A549 (cell line): Measurements from ENCODE around the gene KCNAB2. TPM values are rescaled to one million over a fixed set of nuclear protein-coding genes. Genes with fewer than 3 reads are reported as not detected.

ENCODE experiments used
- ATAC-seq, 2 experiments: fragments of 200-7000 bp in 1 of 2; fragments of >200 bp in 1 of 2; cut with Nextera tagmentation in 1 of 2; cut with Tn5 transposase in 1 of 2; 3 replicates each; pipeline versions ENCODE4 v1.8.0 to v1.9.1; 2018 to 2020; ENCODE audit warnings: mild to moderate bottlenecking in 1 of 2, moderate library complexity in 1 of 2
- CTCF ChIA-PET: fragments of 300-600 bp; sonication (Branson Sonifier 250); formaldehyde crosslinking; extraction: SDS; loops from one replicate; lab custom pipeline; 2021; ENCODE audit warnings: antibody characterized with exemption, inconsistent platforms; lab: Yijun Ruan, JAX
- POLR2A ChIA-PET: fragments of 350-600 bp; formaldehyde crosslinking; extraction: SDS; loops from one replicate; lab custom pipeline; 2021; ENCODE audit warnings: antibody characterized with exemption, inconsistent platforms; lab: Yijun Ruan, JAX
- DNase-seq, 2 experiments: peaks; one replicate each; pipeline versions ENCODE4 v3.0.0 to v3.0.0-alpha.2; 2011 to 2016; ENCODE audit warnings: low read depth in 1 of 2, low spot score in 1 of 2
- FAIRE-seq: peaks from 2 replicates; lab custom pipeline; 2011; peaks lifted over from hg19 to GRCh38; lab: Jason Lieb, UNC
- H3K27ac ChIP-seq, 2 experiments: fragments of >200 bp; sonication (Bioruptor Twin); formaldehyde crosslinking; 3 replicates each; pipeline ENCODE4 v1.5.1; 2016 to 2017
- H3K4me1 ChIP-seq: fragments of >200 bp; sonication (Bioruptor Twin); formaldehyde crosslinking; 3 replicates; pipeline ENCODE4 v1.6.1; 2016
- H3K4me2 ChIP-seq: fragments of >200 bp; sonication (Bioruptor Twin); formaldehyde crosslinking; 3 replicates; pipeline ENCODE4 v1.6.1; 2016
- H3K4me3 ChIP-seq: fragments of >200 bp; sonication (Bioruptor Twin); formaldehyde crosslinking; 3 replicates; pipeline ENCODE4 v1.5.1; 2016
- H3K9me3 ChIP-seq: fragments of >200 bp; sonication (Bioruptor Twin); formaldehyde crosslinking; 3 replicates; pipeline ENCODE4 v1.6.1; 2016
- CBX2 ChIP-seq: fragments of 200-600 bp; sonication (generic); IDR thresholded peaks from 2 replicates; pipeline ENCODE4 v1.6.1; 2016; ENCODE audit warnings: low read depth, mild to moderate bottlenecking, borderline replicate concordance
- CEBPB ChIP-seq, 2 experiments: fragments of >200 bp in 1 of 2; sonication (Bioruptor Twin) in 1 of 2; formaldehyde crosslinking in 1 of 2; IDR thresholded peaks; 2 replicates each; pipeline ENCODE4 v1.6.1; 2012 to 2016
- CHD2 ChIP-seq: fragments of 150-350 bp; IDR thresholded peaks from 2 replicates; pipeline ENCODE4 v1.6.1; 2014; ENCODE audit warnings: low read length; ENCODE audit not compliant: partially characterized antibody
- EHF ChIP-seq: fragments of 250-450 bp; sonication (Bioruptor Pico); IDR thresholded peaks from 2 replicates; pipeline ENCODE4 v1.5.0; 2020; ENCODE audit warnings: mild to moderate bottlenecking
- EHMT2 ChIP-seq: fragments of 200-600 bp; sonication (generic); IDR thresholded peaks from 2 replicates; pipeline ENCODE4 v1.6.1; 2016; ENCODE audit warnings: antibody characterized with exemption, low read depth, mild to moderate bottlenecking, moderate library complexity
- FOXS1 ChIP-seq: fragments of 250-450 bp; sonication (Bioruptor Pico); IDR thresholded peaks from 2 replicates; pipeline ENCODE4 v1.5.0; 2020; ENCODE audit warnings: mild to moderate bottlenecking, moderate library complexity
- HDAC2 ChIP-seq: fragments of 200-600 bp; sonication (generic); IDR thresholded peaks from 2 replicates; pipeline ENCODE4 v1.6.1; 2016
- JUN ChIP-seq, 2 experiments: fragments of >200 bp; sonication (Bioruptor Twin); formaldehyde crosslinking; IDR thresholded peaks; 2 replicates in 1 of 2; 3 replicates in 1 of 2; pipeline ENCODE4 v1.6.1; 2016 to 2017
- JUNB ChIP-seq: fragments of >200 bp; sonication (Bioruptor Twin); formaldehyde crosslinking; IDR thresholded peaks from 2 replicates; pipeline ENCODE4 v1.6.1; 2016
- MAFK ChIP-seq: fragments of 450-650 bp; IDR thresholded peaks from 2 replicates; pipeline ENCODE4 v1.6.1; 2014; ENCODE audit not compliant: partially characterized antibody
- MAZ ChIP-seq: fragments of 150-350 bp; IDR thresholded peaks from 2 replicates; pipeline ENCODE4 v1.6.1; 2014; ENCODE audit warnings: antibody characterized with exemption, low read depth, low read length, borderline replicate concordance
- MYC ChIP-seq: IDR thresholded peaks from 2 replicates; pipeline ENCODE4 v1.6.1; 2012; ENCODE audit warnings: mild to moderate bottlenecking, inconsistent platforms, low read length, improper control_type of control experiment, borderline replicate concordance
- NR3C1 ChIP-seq: fragments of >200 bp; sonication (Bioruptor Twin); formaldehyde crosslinking; IDR thresholded peaks from 3 replicates; pipeline ENCODE4 v1.6.1; 2017
- PHF8 ChIP-seq: fragments of 200-600 bp; sonication (generic); IDR thresholded peaks from 2 replicates; pipeline ENCODE4 v1.6.1; 2016; ENCODE audit warnings: low read depth, mild to moderate bottlenecking, antibody characterized with exemption, moderate library complexity, borderline replicate concordance
- SMC3 ChIP-seq: fragments of >200 bp; sonication (Bioruptor Twin); formaldehyde crosslinking; IDR thresholded peaks from 3 replicates; pipeline ENCODE4 v1.6.1; 2018; ENCODE audit warnings: inconsistent platforms
- SREBF2 ChIP-seq: fragments of 450-650 bp; IDR thresholded peaks from 2 replicates; pipeline ENCODE4 v1.6.1; 2014; ENCODE audit warnings: mild to moderate bottlenecking, moderate library complexity
- TP53 ChIP-seq: fragments of 250-450 bp; sonication (Bioruptor Pico); IDR thresholded peaks from 2 replicates; pipeline ENCODE4 v1.5.0; 2021; ENCODE audit warnings: mild to moderate bottlenecking, moderate library complexity
- WGBS: methylation state at CpG from one replicate; pipeline ENCODE4 v1.1.6; 2017; ENCODE audit errors: missing lambda C conversion rate; 5-methylcytosine and 5-hydroxymethylcytosine counted together
- polyA plus RNA-seq, 4 experiments: library from polyadenylated mRNA; depleted of rRNA in 3 of 4; stranded (reverse); fragments of >200 nt; fragmentation: RNase III in 1 of 4; extraction: RNeasy Plus Mini Kit Qiagen cat#74134 plus additional on column Dnase treatment in 1 of 4; gene quantifications; 2 replicates in 3 of 4; 3 replicates in 1 of 4; pipeline ENCODE4 v1.2.3, GENCODE V29; 2011 to 2017
- TF ChIP-seq, protein P1 (sequence below): fragments of 250-450 bp; sonication (Bioruptor Pico); IDR thresholded peaks from 2 replicates; pipeline ENCODE4 v1.5.0; 2021; ENCODE audit warnings: mild to moderate bottlenecking, moderate library complexity, borderline replicate concordance
- TF ChIP-seq, protein P2 (sequence below): fragments of 200-600 bp; sonication (generic); IDR thresholded peaks from 2 replicates; pipeline ENCODE4 v1.6.1; 2016; ENCODE audit warnings: antibody characterized with exemption, mild to moderate bottlenecking, moderate library complexity
- TF ChIP-seq, protein P3 (sequence below): fragments of 450-650 bp; IDR thresholded peaks from 2 replicates; pipeline ENCODE4 v1.6.1; 2014; ENCODE audit warnings: antibody characterized with exemption
- TF ChIP-seq, protein P4 (sequence below): IDR thresholded peaks from 2 replicates; pipeline ENCODE4 v1.6.1; 2012

The KCNAB2 gene
- polyA plus RNA-seq, 2 of the 4 experiments (the other 2 are of a cell fraction): 7.3 to 9.9 TPM

DNA sequence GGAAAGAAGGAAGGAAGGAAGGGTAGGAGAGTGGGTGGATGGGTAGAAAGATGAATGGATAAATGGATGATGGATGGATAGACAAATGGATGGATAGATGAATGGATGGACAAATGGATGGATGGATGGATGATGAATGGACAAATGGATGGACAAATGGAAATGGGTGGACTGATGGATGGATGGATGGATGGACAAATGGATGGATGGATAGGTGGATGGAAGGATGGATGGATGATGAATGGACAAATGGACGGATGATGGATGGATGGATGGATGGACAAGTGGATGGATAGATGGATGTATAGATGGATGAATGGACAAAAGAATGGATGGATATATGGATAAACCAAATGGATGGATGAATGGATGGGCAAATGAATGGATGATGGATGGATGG lies 103.9 kb downstream of the KCNAB2 start:
- FAIRE-seq: no peak
- H3K4me3 ChIP-seq: no peak overlapping the region
- H3K27ac ChIP-seq: no peak overlapping the region
- no peak for DNase-seq
- ATAC-seq: no peak
- CTCF ChIA-PET: no interaction called here
- TF ChIP-seq JUNB: no peak
- TF ChIP-seq, protein P1, sequence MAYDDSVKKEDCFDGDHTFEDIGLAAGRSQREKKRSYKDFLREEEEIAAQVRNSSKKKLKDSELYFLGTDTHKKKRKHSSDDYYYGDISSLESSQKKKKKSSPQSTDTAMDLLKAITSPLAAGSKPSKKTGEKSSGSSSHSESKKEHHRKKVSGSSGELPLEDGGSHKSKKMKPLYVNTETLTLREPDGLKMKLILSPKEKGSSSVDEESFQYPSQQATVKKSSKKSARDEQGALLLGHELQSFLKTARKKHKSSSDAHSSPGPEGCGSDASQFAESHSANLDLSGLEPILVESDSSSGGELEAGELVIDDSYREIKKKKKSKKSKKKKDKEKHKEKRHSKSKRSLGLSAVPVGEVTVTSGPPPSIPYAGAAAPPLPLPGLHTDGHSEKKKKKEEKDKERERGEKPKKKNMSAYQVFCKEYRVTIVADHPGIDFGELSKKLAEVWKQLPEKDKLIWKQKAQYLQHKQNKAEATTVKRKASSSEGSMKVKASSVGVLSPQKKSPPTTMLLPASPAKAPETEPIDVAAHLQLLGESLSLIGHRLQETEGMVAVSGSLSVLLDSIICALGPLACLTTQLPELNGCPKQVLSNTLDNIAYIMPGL (CRISPR knock-in tag): no peak
- TF ChIP-seq, protein P2, sequence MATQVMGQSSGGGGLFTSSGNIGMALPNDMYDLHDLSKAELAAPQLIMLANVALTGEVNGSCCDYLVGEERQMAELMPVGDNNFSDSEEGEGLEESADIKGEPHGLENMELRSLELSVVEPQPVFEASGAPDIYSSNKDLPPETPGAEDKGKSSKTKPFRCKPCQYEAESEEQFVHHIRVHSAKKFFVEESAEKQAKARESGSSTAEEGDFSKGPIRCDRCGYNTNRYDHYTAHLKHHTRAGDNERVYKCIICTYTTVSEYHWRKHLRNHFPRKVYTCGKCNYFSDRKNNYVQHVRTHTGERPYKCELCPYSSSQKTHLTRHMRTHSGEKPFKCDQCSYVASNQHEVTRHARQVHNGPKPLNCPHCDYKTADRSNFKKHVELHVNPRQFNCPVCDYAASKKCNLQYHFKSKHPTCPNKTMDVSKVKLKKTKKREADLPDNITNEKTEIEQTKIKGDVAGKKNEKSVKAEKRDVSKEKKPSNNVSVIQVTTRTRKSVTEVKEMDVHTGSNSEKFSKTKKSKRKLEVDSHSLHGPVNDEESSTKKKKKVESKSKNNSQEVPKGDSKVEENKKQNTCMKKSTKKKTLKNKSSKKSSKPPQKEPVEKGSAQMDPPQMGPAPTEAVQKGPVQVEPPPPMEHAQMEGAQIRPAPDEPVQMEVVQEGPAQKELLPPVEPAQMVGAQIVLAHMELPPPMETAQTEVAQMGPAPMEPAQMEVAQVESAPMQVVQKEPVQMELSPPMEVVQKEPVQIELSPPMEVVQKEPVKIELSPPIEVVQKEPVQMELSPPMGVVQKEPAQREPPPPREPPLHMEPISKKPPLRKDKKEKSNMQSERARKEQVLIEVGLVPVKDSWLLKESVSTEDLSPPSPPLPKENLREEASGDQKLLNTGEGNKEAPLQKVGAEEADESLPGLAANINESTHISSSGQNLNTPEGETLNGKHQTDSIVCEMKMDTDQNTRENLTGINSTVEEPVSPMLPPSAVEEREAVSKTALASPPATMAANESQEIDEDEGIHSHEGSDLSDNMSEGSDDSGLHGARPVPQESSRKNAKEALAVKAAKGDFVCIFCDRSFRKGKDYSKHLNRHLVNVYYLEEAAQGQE: no peak
- no peak for TF ChIP-seq TP53 (CRISPR knock-in tag)
- TF ChIP-seq MAFK: no peak
- no peak for TF ChIP-seq HDAC2
- TF ChIP-seq, protein P3, sequence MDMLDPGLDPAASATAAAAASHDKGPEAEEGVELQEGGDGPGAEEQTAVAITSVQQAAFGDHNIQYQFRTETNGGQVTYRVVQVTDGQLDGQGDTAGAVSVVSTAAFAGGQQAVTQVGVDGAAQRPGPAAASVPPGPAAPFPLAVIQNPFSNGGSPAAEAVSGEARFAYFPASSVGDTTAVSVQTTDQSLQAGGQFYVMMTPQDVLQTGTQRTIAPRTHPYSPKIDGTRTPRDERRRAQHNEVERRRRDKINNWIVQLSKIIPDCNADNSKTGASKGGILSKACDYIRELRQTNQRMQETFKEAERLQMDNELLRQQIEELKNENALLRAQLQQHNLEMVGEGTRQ: no peak
- no peak for TF ChIP-seq SMC3
- TF ChIP-seq JUN (IDR thresholded peaks at IDR 0.05): no peak
- TF ChIP-seq MYC: no peak
- TF ChIP-seq CHD2: no peak
- TF ChIP-seq, all 56 proteins: peak for 0
- Histone ChIP-seq H3K9me3 (no peaks in the 10 kb centered on the region), H3K4me2 (no peak overlapping the region), H3K4me1 (0 out of 3 replicates have a peak, but pooled peaks cover 3% of the 10 kb centered on the region)
- POLR2A ChIA-PET: no interaction called here
- WGBS: 43% methylated on average over 1 of the region's 1 CpG

DNA sequence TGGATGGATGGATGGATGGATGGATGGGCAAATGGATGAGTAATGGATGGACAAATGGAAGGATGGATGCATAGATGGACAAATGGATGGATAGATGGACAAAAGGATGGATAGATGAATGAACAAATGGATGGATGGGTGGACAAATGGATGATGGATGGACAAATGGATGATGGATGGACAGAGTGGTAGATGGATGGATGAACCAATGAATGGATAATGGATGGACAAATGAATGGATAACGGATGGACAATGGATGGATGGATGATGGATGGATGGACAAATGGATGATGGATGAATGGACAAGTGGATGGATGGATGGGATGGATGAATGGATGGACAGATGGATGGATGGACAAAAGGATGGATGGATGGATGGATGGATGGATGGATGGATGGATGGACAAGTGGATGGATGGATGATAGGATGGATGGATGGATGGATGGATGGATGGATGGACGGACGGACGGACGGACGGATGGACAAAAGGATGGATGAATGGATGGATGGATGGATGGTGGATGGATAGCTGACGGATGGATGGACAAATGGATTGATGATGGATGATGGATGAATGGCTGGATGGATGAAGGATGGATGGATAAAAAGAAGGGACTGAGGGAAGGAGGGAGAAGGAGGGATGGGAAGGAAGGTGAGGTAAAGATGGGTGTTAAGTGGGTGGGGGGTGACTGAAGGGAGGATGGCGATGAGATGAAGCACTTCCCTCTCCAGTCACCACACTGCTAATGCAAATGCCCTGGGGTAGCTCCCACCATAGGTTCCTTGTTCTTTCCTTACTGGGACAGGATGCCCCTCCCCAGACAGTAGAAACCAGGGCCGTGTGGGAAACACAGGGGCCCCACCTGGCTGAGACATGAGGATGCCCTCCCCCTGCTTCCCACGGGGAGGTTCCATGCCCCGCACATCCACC lies 104.6 kb downstream of the KCNAB2 start:
- ChIA-PET POLR2A (no interaction called here), CTCF (no interaction called here)
- DNase-seq (no peak), FAIRE-seq (no peak), ATAC-seq (no peak)
- Histone ChIP-seq H3K4me1 (0 out of 3 replicates have a peak, but pooled peaks cover 3% of the 10 kb centered on the region), H3K4me3 (no peak overlapping the region), H3K4me2 (no peak overlapping the region), H3K27ac (no peak overlapping the region), H3K9me3 (no peaks in the 10 kb centered on the region)
- TF ChIP-seq, protein P3: no peak
- TF ChIP-seq CEBPB (IDR thresholded peaks at IDR 0.05) (no peak), EHF (no peak), NR3C1 (no peak), SREBF2 (no peak), CBX2 (no peak), MAZ (no peak), EHMT2 (no peak), FOXS1 (CRISPR knock-in tag) (no peak), PHF8 (no peak)
- TF ChIP-seq, protein P4, sequence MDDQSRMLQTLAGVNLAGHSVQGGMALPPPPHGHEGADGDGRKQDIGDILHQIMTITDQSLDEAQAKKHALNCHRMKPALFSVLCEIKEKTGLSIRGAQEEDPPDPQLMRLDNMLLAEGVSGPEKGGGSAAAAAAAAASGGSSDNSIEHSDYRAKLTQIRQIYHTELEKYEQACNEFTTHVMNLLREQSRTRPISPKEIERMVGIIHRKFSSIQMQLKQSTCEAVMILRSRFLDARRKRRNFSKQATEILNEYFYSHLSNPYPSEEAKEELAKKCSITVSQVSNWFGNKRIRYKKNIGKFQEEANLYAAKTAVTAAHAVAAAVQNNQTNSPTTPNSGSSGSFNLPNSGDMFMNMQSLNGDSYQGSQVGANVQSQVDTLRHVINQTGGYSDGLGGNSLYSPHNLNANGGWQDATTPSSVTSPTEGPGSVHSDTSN: no peak
- WGBS: 66% methylated on average over 10 of the region's 11 CpGs
